Nephron progenitor cell (in vitro differentiated cells): ENCODE results near the gene RBBP7.

Experiments used
- DNase-seq: peaks from one replicate; pipeline ENCODE4 v3.0.0; 2021
- H3K27ac Mint-ChIP-seq: 2 replicates; pipeline ENCODE4 v1.8.0; 2021; ENCODE audit warnings: mild to moderate bottlenecking, moderate library complexity, mixed read lengths
- H3K27me3 Mint-ChIP-seq: 2 replicates; pipeline ENCODE4 v1.8.0; 2021; ENCODE audit warnings: mild to moderate bottlenecking, low read depth, mixed read lengths; ENCODE audit not compliant: poor library complexity
- H3K36me3 Mint-ChIP-seq: 2 replicates; pipeline ENCODE4 v1.8.0; 2021; ENCODE audit warnings: low read depth, mixed read lengths
- H3K4me1 Mint-ChIP-seq: 2 replicates; pipeline ENCODE4 v1.8.0; 2021; ENCODE audit warnings: mixed read lengths
- H3K4me3 Mint-ChIP-seq: 2 replicates; pipeline ENCODE4 v1.8.0; 2021; ENCODE audit warnings: mild to moderate bottlenecking, moderate library complexity, mixed read lengths
- H3K9me3 Mint-ChIP-seq: 2 replicates; pipeline ENCODE4 v1.8.0; 2021; ENCODE audit warnings: mild to moderate bottlenecking, moderate library complexity, mixed read lengths
- TF ChIP-seq, protein P1 (sequence below): fragments of 200-600 bp; sonication (generic); IDR thresholded peaks from 2 replicates; pipeline ENCODE4 v1.5.0; 2021; ENCODE audit warnings: antibody characterized with exemption

Gene RBBP7

DNA sequence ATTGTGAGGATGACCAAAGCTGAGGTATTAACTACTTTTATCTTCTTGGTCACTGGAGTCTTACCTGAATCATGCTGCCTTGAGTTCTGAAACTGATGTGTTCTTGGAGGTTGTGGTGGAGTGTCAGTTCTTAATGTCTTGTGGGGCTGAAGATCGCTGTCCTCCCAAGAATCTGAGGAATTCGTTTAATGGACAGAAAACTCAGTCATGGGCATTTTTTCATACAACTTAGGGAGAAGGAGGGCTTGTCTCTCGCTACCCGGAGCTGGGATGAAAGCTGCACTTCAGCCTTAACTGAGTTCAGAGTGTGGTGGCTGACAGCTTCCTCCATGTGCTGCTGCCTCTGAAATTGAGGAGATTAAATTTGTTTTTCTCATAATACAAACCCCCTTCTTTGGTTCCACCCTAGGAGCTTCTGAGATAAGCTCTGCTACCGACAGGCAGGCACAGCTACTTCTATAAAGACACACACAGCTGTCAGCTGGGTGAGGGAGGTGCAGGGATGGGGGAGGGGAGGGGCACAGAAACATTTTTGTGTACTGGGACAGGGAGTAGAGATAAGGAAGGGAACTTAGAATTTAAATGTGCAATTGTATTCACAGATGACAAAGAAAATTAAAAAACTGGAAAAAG, 30.8 kb downstream of the RBBP7 start:
- no peak overlapping the region for H3K4me3 Mint-ChIP-seq
- peaks cover 83% of the 10 kb centered on the region for H3K36me3 Mint-ChIP-seq
- peak overlapping the region; percentile 97 for H3K27ac Mint-ChIP-seq
- DNase-seq, result no peak
- H3K9me3 Mint-ChIP-seq, result no peaks in the 10 kb centered on the region
- peaks cover 44% of the 10 kb centered on the region for H3K4me1 Mint-ChIP-seq
- TF ChIP-seq, protein P1, sequence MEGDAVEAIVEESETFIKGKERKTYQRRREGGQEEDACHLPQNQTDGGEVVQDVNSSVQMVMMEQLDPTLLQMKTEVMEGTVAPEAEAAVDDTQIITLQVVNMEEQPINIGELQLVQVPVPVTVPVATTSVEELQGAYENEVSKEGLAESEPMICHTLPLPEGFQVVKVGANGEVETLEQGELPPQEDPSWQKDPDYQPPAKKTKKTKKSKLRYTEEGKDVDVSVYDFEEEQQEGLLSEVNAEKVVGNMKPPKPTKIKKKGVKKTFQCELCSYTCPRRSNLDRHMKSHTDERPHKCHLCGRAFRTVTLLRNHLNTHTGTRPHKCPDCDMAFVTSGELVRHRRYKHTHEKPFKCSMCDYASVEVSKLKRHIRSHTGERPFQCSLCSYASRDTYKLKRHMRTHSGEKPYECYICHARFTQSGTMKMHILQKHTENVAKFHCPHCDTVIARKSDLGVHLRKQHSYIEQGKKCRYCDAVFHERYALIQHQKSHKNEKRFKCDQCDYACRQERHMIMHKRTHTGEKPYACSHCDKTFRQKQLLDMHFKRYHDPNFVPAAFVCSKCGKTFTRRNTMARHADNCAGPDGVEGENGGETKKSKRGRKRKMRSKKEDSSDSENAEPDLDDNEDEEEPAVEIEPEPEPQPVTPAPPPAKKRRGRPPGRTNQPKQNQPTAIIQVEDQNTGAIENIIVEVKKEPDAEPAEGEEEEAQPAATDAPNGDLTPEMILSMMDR, result no peak
- H3K27me3 Mint-ChIP-seq, result no peaks in the 10 kb centered on the region

DNA sequence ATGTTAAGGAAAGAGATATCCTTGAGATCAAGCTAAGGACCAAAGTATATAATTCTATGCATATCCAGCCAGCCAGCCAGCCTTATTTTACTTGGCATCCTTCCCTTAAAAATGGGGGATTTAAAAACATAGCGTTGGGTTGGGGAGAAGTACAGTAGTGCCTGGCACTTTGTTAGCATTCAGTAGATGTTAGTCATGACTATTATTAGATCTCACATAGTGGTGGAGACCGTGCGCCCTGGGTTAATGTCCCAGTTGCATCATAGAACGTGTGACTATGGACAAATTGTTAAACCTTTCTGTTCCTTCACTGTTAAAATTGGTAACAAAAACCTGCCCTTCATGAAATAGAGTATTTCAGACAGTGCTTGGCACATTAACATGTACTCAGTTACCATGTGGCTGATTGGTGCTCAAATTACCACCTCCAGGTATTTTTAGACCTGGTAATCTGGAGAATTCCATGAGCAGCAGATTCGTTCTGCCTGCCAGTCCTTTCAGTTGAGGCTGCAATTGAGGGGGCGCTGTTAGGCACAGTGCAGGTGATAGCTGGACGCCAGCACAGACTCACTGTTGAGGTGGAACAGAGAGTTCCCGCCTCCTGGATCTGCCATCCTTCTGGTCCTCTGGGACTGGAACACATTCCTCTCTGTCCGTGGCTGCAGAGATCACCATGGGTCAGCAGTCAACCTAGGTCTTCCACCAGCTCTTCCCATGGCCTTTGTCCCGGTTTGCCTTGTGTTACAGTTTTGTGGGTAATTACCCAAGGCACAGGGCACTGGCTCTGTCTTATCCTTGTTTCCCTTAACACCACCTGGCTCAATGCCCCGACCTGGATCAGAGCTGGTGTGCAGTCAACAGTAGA, 31.7 kb downstream of the RBBP7 start:
- peak overlapping the region; percentile 97 for H3K27ac Mint-ChIP-seq
- H3K4me1 Mint-ChIP-seq, result peaks cover 46% of the 10 kb centered on the region
- H3K9me3 Mint-ChIP-seq, result no peaks in the 10 kb centered on the region
- peaks cover 83% of the 10 kb centered on the region for H3K36me3 Mint-ChIP-seq
- H3K27me3 Mint-ChIP-seq, result no peaks in the 10 kb centered on the region
- H3K4me3 Mint-ChIP-seq, result peak overlapping the region; percentile 36
- DNase-seq, result peak; percentile 52
- TF ChIP-seq, protein P1, result no peak

DNA sequence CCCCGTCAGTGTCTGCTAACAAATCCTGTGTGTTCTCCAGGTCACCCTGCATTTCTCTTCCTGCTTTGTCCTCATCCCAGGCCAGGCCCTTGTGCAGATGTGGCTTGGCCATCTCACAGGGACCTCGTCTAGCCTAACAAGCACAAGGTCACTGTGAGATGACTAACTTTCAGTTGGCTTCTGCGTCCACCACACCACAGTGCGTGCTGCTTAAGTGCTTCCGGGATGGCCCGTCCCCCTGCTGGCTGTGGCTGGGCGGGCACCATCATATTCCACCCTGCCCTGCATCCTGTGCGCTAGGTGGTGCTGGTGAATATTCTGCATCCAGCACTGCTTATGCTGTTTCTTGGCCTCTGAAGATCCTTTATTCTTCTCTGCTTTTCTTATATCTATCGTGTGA, 33.8 kb downstream of the RBBP7 start:
- no peaks in the 10 kb centered on the region for H3K27me3 Mint-ChIP-seq
- peak overlapping the region; percentile 55 for H3K27ac Mint-ChIP-seq
- no peaks in the 10 kb centered on the region for H3K9me3 Mint-ChIP-seq
- peaks cover 62% of the 10 kb centered on the region for H3K4me1 Mint-ChIP-seq
- DNase-seq, result peak; percentile 56
- TF ChIP-seq, protein P1, result peak; percentile 66
- H3K4me3 Mint-ChIP-seq, result no peak overlapping the region
- H3K36me3 Mint-ChIP-seq, result peaks cover 72% of the 10 kb centered on the region

DNA sequence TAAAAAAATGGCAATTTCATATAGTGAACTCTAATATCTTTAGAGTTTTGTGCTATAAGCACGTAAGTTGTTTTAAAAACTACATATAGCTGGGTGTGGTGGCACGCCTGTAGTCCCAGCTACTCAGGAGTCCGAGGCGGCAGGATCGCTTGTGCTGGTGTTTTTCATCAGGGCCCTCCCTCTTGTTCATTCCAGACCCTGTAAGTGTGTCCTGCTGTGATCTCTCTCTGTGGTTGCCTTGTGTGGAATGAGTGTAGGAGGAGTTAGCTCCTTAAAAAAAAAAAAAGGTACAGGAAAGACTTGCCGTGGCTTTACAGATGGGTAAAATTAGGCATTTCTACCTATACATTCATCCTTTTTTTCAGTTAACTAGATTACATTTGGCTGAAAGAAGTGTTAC, 35.4 kb downstream of the RBBP7 start:
- Mint-ChIP-seq H3K36me3 (peaks cover 61% of the 10 kb centered on the region), H3K4me1 (peaks cover 54% of the 10 kb centered on the region), H3K9me3 (no peaks in the 10 kb centered on the region), H3K4me3 (no peak overlapping the region), H3K27ac (no peak overlapping the region), H3K27me3 (no peaks in the 10 kb centered on the region)
- DNase-seq, result no peak
- TF ChIP-seq, protein P1, result no peak

DNA sequence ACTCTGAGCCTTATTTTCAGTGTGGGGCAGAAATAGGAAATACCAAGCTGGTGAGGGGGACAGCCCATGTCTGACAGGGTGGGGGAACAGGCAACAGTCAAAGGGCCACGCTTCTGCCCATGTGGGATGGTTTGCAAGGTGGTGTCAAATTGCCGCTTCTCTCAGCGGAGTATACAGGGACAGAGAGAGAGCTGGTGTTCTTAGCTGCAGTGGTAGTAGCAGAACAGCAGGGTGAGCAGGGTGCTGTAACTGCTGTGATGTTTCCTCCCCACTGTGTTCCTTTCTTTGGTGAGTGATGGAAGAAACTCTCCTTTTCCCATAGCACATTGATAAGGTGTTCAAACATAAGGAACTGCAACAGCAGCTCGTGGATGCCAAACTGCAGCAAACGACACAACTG, 37.9 kb downstream of the RBBP7 start:
- no peak overlapping the region for H3K4me3 Mint-ChIP-seq
- TF ChIP-seq, protein P1, result no peak
- DNase-seq, result peak; percentile 32
- H3K27me3 Mint-ChIP-seq, result no peaks in the 10 kb centered on the region
- peak overlapping the region; percentile 83 for H3K27ac Mint-ChIP-seq
- H3K4me1 Mint-ChIP-seq, result peaks cover 37% of the 10 kb centered on the region
- peaks cover 53% of the 10 kb centered on the region for H3K36me3 Mint-ChIP-seq
- no peaks in the 10 kb centered on the region for H3K9me3 Mint-ChIP-seq
